Ishikawa (cell line): ENCODE results near the gene RMRP.

Experiments
- CREB1 ChIP-seq: IDR thresholded peaks from 2 replicates; pipeline ENCODE4 v1.6.1; 2012; ENCODE audit warnings: low read depth
- EGR1 ChIP-seq: IDR thresholded peaks from 2 replicates; pipeline ENCODE4 v1.6.1; 2012
- EP300 ChIP-seq: IDR thresholded peaks from 2 replicates; pipeline ENCODE4 v1.6.1; 2012; ENCODE audit warnings: borderline replicate concordance
- MAX ChIP-seq: IDR thresholded peaks from 2 replicates; pipeline ENCODE4 v1.6.1; 2012
- NFIC ChIP-seq: IDR thresholded peaks from 2 replicates; pipeline ENCODE4 v1.6.1; 2012
- RAD21 ChIP-seq: IDR thresholded peaks from 2 replicates; pipeline ENCODE4 v1.6.1; 2012; ENCODE audit warnings: low read depth
- REST ChIP-seq: IDR thresholded peaks from 2 replicates; pipeline ENCODE4 v1.6.1; 2012; ENCODE audit warnings: low read depth, mild to moderate bottlenecking
- TAF1 ChIP-seq: IDR thresholded peaks from 2 replicates; pipeline ENCODE4 v1.6.1; 2012; ENCODE audit warnings: low read depth, mild to moderate bottlenecking
- TEAD4 ChIP-seq: IDR thresholded peaks from 2 replicates; pipeline ENCODE4 v1.6.1; 2012

GRCh38 chr9:35666045-35666444, 8.2 kb upstream of the RMRP start:
- TF ChIP-seq TEAD4 (peak; percentile 82), CREB1 (no peak), MAX (no peak), REST (no peak), EP300 (no peak), TAF1 (no peak), RAD21 (no peak), EGR1 (no peak), NFIC (peak; percentile 85)
